ENCODE data around the gene C1orf116. TPM values are rescaled to one million over a fixed set of nuclear protein-coding genes. Genes with fewer than 3 reads are reported as not detected.

C1orf116 gene
- total RNA-seq, 1 experiment from 2014 or later = 36.7 TPM

GRCh38 chr1:207024202-207025145 is 8.1 kb downstream of the C1orf116 start:
- H3K4me2 ChIP-seq = peak overlapping the region; percentile 29
- peak in 1 of 2 experiments; percentile 47 for DNase-seq
- H3K9me3 ChIP-seq (ENCODE audit: insufficient read depth, low read depth) = no peaks in the 10 kb centered on the region
- H3K36me3 ChIP-seq (ENCODE audit: low read depth) = no peaks in the 10 kb centered on the region
- no TSS peak for BruUV-seq (replicated peaks)
- no peaks in the 10 kb centered on the region for H4K20me1 ChIP-seq (ENCODE audit: insufficient read depth)
- no peaks in the 10 kb centered on the region for H3K9me2 ChIP-seq (ENCODE audit: insufficient read depth)
- H3F3A ChIP-seq (ENCODE audit: insufficient read depth, low read depth) = peaks cover 34% of the 10 kb centered on the region
- 0 out of 2 replicates have a peak, but pooled peaks cover 6% of the 10 kb centered on the region for H3K79me2 ChIP-seq (ENCODE audit: low read depth)
- no peak overlapping the region for H3K4me3 ChIP-seq
- peak overlapping the region; percentile 97 for H3K27ac ChIP-seq
- ChIA-PET POLR2A (ENCODE audit: unreplicated experiment) (interaction anchor here (0.6 to 1.3 kb wide), 12 partner anchors 8 to 373 kb away, joined by 3 to 16 read pairs (median 5); partner anchors contain the start of genes C1orf116 and PFKFB2), CTCF (interaction anchor here (0.6 to 1.8 kb wide), 4 partner anchors 13 to 1105 kb away, joined by 3 to 13 read pairs (median 5); no protein-coding TSS in a partner anchor)
- H3K4me1 ChIP-seq (replicated peaks; ENCODE audit: insufficient read depth) = peaks cover 90% of the 10 kb centered on the region
- H2AFZ ChIP-seq = no peak overlapping the region
- intact Hi-C loops (cut with micrococcal nuclease; ENCODE audit: unreplicated experiment) = loop anchor here (10.0 kb wide), 1 partner anchor 300 kb away; the partner anchor contains the start of gene CD55
- no peaks in the 10 kb centered on the region for H3K27me3 ChIP-seq (ENCODE audit: insufficient read depth, low read depth)
- TF ChIP-seq, protein P1, sequence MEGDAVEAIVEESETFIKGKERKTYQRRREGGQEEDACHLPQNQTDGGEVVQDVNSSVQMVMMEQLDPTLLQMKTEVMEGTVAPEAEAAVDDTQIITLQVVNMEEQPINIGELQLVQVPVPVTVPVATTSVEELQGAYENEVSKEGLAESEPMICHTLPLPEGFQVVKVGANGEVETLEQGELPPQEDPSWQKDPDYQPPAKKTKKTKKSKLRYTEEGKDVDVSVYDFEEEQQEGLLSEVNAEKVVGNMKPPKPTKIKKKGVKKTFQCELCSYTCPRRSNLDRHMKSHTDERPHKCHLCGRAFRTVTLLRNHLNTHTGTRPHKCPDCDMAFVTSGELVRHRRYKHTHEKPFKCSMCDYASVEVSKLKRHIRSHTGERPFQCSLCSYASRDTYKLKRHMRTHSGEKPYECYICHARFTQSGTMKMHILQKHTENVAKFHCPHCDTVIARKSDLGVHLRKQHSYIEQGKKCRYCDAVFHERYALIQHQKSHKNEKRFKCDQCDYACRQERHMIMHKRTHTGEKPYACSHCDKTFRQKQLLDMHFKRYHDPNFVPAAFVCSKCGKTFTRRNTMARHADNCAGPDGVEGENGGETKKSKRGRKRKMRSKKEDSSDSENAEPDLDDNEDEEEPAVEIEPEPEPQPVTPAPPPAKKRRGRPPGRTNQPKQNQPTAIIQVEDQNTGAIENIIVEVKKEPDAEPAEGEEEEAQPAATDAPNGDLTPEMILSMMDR (conservative IDR thresholded peaks at IDR 0.05) = no peak
- no peak for TF ChIP-seq EZH2 (IDR thresholded peaks at IDR 0.05; ENCODE audit: low read depth)

GRCh38 chr1:207022996-207023679 is 9.4 kb downstream of the C1orf116 start:
- Histone ChIP-seq H3K4me3 (no peak overlapping the region), H2AFZ (no peak overlapping the region), H3K4me1 (replicated peaks; ENCODE audit: insufficient read depth) (peaks cover 80% of the 10 kb centered on the region), H3K27me3 (ENCODE audit: insufficient read depth, low read depth) (no peaks in the 10 kb centered on the region), H3K9me3 (ENCODE audit: insufficient read depth, low read depth) (no peaks in the 10 kb centered on the region), H3K36me3 (ENCODE audit: low read depth) (no peaks in the 10 kb centered on the region), H4K20me1 (ENCODE audit: insufficient read depth) (no peaks in the 10 kb centered on the region), H3K9me2 (ENCODE audit: insufficient read depth) (no peaks in the 10 kb centered on the region), H3K4me2 (no peak overlapping the region), H3F3A (ENCODE audit: insufficient read depth, low read depth) (peaks cover 34% of the 10 kb centered on the region), H3K79me2 (ENCODE audit: low read depth) (0 out of 2 replicates have a peak, but pooled peaks cover 3% of the 10 kb centered on the region), H3K27ac (no peak overlapping the region)
- ChIA-PET POLR2A (ENCODE audit: unreplicated experiment) (interaction anchor here (0.7 to 3.0 kb wide), 2 partner anchors 9 to 298 kb away, joined by 3 to 36 read pairs; partner anchors contain the start of gene C1orf116), CTCF (interaction anchor here (0.8 kb wide), 1 partner anchor 9 kb away, joined by 3 read pairs; the partner anchor contains the start of gene C1orf116)
- intact Hi-C loops (cut with micrococcal nuclease; ENCODE audit: unreplicated experiment) = loop anchor here (10.0 kb wide), 1 partner anchor 302 kb away; the partner anchor contains the start of gene CD55
- TF ChIP-seq, protein P1 (conservative IDR thresholded peaks at IDR 0.05) = no peak
- TF ChIP-seq EZH2 (IDR thresholded peaks at IDR 0.05; ENCODE audit: low read depth) = no peak
- BruUV-seq (replicated peaks) = no TSS peak
- no peak for DNase-seq
